ENCODE results near the gene GCDH.
A peak's percentile ranks its signal among the peaks of the same experiment; 100 is the strongest.
"Not testable (repeated sequence)": the region's sequence is repeated elsewhere in the genome, so short reads cannot be mapped to it uniquely, and the experiment has no call there.

Gene GCDH

DNA sequence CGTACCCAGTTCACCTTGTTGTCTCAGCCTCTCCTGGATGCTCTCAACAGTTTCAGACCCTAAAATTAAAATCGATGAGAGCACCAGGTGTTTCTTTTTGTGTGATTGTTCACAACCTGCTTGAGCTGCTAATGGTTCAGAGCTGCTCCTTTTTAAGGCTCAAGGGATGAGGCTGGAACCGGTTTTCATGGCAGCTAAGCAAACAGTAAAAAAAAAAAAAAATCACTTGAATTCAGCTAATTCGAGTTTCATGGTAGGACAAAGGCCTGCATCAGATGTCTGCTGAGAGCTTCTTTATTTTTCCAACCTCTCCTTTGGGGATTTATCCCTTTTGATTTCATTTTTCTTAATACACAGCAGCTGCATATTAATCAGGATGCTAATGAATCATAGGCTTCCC, 21.6 kb downstream of the GCDH start:
- DNase-seq = peak; percentile 8 to 11

DNA sequence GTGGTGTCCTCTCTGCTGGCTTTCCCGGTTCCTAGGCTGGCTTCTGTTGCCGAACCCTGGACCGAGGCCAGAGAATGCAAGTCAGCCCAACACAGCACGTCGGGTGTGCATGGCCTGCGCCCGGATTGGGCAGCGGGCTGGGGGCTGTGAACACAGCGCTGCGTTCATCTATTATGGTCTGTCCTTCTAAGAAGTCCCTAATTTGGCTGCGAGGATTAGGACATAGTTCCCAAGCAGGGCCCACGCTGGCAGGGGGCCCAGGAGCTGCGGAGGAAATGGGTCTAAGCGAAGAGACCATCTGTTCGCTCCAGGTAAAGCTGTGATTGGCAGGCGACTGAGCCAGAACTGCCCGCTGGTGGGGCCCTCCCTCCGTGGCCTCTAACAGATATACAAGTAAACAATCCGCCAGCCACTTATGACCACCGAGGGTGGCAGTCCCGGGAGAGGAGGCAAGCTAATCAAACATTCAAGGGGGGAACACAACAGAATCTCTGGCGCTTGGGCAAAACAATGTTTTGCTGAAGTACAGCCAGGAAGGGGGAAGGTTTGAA, 22.1 kb downstream of the GCDH start:
- peak; percentile 80 to 87 for DNase-seq

DNA sequence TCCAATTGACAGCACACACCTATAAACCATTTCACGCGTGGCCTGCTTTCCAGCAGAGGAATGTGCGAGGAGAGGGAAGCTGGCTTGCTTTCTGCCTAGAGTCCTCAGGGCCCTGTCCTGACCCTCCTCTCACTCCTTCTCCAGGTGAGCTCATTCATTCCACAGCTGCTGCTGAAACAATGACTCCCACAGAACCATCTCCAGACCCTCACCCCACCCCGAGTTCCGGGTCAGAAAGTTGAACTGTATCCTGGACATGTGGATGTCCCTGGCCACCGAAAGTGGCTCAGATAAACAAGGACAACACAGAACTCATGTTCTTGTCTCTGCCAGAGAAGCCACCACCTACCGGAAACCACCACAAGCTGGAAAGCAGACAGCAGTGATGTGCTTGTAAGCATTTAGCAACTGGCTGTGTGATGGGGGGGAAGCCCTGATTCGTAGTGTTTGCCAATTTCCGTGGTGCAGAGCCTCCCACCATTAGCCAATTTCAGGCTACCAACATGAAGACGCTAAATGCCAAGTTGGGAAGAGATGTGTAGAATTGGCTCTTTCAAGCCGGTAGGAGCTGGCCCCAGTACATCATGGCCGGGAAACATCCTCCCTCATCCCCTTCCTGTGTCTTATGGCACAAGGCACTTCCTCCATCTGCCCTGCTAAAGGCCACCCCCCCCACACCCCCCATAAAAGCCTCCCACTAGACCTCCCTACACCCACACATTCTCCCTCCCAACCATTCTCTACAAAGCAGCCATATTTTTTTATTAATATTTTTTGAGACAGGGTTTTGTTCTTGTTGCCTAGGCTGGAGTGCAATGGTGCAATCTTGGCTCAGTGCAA, 23.1 kb downstream of the GCDH start:
- peak; percentile 25 to 31 for DNase-seq

DNA sequence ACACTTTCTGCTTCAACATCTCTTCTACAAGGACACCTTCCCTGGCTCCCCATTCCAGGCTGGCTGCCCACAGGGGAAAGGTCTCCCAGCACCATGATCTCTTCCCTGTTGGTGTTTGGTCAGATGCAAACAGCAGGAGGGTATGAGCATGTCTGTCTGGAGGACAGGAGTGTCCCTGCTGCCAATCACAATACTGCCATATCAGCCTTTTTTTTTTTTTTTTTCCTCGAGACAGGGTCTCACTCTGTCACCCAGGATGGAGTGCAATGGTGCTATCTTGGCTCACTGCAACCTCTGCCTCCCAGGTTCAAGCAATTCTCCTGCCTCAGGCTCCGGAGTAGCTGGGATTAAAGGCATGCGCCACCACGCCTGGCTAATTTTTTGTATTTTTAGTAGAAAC, 24.9 kb downstream of the GCDH start:
- not testable (repeated sequence) for DNase-seq

DNA sequence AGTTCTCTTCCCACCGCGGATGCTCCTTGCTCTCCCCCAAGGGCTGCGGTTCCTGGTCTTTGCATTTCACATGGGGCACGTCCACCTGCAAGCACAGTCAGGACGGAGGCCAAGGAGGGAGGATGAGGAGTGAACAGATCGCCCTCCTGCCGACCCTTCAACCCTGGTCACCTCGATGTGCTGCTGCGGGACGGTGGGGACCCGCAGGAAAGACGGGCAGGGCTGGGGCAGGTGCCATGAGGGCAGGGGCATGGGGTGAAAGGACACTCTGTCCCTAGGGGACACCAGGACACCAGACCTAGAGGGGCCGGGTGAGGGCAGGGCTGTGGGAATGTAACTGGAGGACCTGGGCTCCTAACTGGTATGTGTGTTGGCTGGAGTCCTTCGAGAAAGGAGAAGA, 27.3 kb downstream of the GCDH start:
- no peak for DNase-seq

DNA sequence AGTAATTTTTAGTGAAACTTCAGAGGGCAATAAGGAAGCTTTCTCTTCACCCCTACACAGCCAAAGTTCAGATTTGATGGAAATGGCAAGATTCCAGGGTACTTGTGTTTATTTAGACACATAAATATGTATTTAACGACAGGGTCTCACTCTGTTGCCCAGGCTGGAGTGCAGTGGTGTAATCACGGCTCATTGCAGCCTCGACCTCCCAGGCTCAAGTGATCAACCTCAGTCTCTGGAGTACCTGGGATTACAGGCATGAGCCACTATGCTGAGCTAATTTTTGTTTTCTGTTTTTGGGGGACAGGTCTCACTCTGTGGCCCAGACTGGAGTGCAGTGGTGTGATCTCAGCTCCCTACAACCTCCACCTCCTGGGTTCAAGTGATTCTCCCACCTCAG, 30.1 kb downstream of the GCDH start:
- no peak for DNase-seq

DNA sequence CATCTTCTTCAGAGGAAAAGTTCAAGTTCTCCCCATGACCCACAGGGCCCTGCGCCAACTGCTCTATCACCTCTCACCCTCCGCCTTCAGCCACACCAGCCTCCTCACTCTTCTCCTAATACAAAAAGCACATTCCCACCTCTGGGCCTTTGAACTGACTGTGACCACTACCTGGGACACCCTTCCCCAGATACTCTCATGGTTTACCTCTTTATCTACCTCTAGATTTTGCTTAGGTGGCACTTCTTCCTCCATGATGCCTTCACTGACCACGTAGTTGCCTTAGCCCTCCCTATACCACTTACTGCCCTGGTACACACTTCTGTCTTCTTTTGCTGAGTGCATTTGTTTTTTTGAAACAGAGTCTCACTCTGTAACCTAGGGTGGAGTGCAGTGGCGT, 32.0 kb downstream of the GCDH start:
- no peak for DNase-seq

DNA sequence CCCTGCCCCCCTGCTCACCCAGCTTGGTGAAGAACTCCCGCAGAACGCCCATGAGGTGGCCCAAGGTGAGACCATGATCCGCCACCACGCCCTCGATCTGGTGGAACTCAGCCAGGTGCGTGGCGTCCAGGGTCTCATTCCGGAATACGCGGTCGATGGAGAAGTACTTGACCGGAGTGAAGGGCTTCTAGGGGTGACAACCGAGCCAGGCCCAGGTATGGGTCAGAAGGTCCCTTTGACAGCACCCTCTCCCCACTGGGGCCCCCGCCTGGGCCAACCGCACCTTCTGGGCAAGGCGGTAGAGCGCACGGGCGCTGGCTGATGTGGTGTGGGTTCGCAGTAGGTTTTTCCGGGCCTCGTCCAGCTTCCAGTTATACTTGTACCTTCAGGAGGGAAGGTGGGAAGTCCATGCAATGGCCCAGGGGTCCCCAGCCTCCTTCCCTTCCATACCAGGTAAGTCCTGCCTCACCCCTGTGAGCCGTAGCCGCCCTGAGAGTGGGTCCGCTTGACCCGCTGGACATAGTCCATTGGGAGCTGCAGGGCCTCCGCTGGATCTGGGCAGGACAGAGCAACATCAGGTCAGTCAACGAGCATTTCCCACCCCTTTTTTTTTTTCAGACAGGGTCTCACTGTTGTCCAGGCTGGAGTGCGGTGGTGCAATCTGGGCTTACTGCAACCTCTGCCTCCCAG, 33.8 kb downstream of the GCDH start:
- DNase-seq = no peak

DNA sequence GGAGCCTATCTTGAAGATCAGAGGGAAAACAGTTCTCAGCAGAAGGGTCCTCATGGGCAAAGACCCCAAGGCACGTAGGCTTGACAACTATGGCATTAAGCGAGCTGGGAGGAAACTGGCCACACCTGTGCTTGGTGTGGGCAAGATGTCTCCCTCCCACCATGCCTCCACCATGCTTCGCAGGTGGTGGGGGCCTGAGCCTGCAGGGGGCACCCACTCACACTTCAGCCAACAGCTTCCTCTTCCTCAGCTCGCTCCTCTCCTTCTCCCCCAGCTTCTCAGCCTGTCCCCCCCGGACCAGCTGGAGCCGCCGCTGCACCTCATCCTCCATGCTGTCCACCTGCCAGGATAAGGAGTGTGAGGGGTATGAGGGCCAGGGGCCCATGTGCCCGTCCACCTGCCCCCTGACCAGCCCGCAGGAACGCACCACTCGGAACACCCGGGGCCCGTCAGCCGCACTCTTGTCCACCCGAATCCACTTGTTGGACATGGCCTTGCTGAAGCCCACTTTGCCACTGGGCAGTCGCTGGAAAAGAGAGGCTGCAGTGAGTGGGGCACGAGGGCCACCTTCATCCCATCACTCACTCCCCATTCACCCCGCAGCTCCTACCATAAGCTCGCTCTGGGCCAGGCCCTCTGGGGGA, 39.2 kb downstream of the GCDH start:
- DNase-seq = no peak

DNA sequence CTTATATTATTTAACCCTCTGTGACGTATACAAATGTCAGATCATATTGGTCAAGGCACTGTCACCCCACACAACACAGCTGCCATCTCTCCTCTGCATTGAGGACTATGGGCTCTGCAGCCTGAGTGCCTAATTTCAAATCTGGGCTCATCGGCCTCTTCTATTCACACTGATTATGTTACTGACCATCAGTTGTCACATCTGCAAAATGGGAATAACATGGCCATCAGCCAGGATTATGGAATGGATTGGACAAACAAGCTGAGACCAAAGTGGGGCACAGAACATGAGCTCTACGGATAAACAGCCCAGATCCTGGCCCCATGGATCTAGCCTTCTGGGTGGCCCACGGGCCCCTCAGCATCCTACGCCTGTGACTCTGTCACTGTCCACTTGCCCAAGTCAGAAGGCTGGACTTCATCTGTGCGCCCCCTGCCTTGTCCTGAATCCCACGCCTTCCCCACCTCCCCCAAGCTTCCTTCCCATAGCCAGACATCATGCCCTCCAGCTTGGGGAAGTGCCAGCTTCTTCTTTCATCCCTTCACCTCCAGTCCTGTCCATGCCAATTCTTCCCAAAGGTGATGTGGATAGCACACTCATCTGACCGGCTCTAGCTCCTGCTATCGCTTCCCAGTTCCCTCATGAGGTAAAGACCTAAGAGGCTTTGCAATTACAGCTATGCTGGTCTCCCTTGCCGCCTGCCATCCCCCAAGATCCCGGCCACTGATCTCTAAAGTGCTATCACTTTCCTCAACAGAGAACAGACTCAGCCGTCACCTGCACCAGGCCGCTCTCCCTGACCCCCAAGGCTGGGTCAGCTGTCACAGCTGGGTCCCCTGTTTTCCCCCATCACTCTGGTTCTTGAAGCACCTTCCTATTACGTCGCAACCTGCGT, 41.7 kb downstream of the GCDH start:
- no peak for DNase-seq

DNA sequence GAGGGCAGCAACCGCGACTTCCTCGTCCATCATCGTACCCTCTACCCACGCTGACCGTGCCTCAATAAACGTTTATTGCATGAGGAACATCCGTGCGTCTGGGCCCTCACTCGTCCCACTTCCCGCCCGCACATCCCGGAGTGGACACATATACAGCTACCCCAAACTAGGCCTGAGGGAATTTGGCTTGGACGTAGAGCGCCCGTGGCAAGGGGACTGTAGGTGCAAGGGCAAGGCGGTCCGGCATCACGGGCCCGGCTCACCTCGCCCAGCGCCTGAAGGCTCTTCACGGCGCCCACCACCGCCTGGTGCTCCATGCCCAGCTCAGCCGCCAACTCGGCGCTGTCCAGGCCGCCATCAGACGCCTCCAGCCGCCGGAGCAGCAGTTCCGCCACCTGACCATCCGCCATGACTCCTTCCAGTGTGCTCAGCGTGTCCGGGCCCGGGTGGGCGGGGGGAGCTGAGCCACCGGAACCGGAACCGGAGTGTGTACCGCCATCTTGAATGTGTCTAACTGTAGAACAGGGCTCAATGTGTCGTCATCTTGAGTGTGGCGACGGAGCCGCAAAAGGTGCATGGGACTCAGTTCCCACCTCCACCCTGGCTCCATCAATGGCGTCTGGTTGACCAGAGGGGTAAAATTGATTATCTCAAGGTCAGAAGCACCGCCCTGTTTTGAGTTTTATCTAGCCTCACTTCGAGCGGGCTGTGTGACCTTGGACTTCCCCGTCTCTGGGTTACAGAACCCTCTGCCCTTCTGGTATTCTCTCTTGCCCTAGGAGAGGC, 42.5 kb downstream of the GCDH start, which contains the start of gene FARSA:
Gene FARSA, minus strand, starts transcription at position 425 of the 786 bp plus-strand sequence. Its CDS starts 15 bp downstream, at position 410.
- DNase-seq = peak; percentile 89 to 91

DNA sequence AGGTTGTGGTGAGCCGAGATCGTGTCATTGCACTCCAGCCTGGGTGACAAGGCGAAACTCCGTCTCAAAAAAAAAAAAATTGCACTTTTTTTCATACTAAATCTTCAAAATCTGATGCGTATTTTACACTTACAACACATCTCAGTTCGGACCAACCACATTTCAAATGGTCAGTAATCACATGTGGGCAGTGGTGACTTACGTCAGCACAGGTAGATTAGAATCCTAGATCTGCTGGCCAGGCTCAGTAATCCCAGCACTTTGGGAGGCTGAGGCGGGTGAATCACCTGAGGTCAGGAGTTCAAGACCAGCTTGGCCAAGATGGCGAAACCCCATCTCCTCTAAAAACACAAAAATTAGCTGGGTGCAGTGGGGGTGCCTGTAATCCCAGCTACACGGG, 44.1 kb downstream of the GCDH start:
- DNase-seq = no peak

DNA sequence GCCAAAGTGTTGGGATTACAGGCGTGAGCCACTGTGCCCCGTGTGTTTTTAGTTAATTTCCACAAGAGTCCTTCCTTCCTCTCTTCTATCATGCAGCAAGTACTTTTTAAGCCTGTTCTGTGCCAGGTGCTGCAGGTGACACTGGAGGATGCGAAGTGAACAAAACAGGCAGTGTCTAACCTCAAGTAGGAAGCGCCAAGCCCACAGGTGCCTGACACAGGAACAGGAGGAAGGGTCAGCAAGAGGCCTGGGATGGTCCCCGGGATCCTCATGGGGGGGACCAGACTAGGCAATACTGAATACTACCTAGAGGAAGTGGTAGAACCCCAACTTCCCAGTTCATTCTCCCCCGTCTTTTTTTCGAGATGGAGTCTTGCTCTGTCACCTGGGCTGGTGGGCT, 45.6 kb downstream of the GCDH start:
- no peak for DNase-seq

DNA sequence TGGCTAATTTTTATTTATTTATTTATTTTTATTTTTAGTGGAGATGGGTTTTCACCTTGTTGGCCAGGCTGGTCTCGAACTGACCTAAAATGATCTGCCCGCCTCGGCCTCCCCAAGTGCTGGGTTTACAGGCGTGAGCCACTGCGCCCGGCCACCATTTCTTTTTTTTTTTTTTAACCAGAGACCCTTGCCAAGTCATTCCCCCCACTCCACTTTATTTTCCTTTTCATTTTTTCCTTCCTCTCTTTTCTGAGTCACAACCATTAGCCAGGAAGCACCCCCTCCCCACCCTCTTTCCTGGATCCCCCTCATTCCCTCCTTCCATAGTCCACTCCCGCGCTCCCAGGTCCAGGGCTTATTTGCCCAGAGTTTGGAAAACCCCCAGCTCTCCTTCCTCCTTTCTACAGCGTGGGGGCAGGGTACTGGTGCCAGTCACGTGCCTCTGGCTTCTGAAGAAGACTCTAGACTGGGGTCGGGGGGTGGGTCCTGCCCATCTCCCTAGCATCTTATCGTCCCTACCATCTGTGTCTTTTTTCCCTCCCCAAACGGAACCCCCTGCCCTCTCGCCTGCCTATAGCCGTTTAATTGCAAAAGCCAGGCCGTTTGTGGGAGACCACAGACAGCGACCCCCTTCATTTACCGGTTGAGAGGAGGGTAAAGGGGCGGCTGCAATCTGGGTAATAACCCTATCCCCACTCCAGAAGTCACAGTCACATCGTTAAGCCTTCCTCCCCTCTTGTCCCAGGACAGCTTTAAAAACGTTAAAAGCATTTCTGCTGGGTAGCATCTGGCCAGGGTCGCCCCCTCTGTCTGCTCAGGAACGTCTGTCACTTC, 46.4 kb downstream of the GCDH start:
- peak; percentile 33 to 48 for DNase-seq

DNA sequence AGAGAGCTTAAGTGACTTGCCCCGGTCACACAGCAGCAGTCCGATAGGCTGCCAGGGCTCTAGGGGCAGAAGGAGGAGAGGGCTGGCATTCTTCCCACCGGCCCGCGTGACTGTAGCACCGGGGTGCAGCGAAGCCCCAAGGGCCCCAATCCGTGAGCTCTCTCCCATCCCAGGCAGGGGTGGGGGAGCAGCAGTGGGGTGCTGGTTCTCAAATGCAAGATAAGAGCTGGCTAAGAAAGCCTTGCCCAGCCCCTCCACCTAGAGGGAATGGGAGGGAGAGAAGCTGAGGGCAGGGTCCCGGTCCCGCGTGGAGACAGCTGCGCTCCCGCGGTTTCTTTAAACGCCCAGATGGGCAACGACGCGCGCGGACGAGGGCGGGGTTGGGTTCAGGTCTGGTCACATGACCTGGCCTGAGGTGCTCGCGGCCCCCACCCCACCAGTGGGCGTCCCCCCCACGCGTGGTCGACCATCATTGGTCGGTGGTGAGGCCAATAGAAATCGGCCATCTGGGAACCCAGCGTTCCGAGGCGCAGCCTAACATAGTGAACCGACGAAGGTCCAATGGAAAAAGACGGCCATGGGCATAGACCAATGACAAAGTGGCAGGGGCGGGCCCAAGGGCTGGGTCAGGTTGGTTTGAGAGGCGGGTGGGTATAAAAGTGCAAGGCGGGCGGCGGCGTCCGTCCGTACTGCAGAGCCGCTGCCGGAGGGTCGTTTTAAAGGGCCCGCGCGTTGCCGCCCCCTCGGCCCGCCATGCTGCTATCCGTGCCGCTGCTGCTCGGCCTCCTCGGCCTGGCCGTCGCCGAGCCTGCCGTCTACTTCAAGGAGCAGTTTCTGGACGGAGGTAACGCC, 47.2 kb downstream of the GCDH start, which contains the start of gene CALR:
Gene CALR, plus strand, starts transcription at position 683 of the 852 bp plus-strand sequence. Its CDS starts 71 bp downstream, at position 754.
- peak; percentile 98 to 99 for DNase-seq

DNA sequence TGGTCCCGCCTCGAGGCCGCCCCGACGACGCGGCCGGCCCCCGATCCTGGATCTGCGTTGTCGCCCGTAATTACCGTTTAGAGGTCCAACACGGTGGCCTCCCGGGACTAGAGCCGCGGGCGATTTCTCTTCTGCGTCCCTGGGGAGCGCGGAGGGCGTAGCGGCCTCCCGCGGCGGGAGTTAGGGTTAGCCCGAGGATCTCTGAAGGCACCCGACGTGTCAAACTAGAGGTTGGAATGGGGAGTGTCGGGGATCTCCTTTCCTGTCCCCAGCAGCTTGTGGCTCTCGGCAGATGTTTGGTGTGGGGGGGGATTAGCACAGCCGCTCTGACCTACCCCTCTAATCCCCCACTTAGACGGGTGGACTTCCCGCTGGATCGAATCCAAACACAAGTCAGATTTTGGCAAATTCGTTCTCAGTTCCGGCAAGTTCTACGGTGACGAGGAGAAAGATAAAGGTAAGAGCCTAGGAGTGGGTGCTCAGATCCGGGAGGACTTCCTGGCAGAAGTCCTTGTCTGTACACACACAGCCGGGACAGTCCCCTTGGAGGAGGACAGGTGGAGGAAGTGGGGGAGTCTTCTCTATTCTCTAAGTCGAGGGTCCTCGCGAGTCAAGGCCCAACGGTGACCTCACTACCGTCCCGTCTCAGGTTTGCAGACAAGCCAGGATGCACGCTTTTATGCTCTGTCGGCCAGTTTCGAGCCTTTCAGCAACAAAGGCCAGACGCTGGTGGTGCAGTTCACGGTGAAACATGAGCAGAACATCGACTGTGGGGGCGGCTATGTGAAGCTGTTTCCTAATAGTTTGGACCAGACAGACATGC, 48.0 kb downstream of the GCDH start:
- no peak for DNase-seq

DNA sequence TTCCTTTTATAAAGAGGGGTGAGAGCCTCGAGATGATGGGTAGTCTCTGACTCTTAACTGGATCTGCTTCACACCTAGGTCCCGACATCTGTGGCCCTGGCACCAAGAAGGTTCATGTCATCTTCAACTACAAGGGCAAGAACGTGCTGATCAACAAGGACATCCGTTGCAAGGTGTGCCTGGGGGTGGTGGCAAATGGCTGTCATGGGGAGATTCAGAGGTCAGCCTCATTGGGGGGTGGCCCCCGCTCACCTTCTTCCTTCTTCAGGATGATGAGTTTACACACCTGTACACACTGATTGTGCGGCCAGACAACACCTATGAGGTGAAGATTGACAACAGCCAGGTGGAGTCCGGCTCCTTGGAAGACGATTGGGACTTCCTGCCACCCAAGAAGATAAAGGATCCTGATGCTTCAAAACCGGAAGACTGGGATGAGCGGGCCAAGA, 49.0 kb downstream of the GCDH start:
- DNase-seq = no peak

DNA sequence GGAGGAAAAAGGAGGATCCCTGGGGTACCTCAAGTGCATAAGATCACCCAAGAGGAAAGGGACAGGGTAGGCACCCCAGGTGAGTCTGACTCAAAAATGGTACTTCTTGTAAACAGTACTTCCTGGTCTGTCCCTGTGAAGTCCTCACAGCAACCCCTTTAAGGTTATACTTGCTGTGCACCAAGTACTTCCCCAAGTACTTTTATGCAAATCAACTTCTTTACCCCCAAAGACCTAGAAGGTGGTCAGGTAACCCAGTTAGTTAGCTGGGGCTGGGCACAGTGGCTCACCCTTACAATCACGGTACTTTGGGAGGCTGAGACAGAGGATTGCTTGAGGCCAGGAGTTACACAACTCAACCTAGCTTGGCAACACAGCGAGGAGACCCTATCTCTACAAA, 49.9 kb downstream of the GCDH start:
- DNase-seq = no peak
